CD14-positive monocyte (primary cell): ENCODE results near the gene ITGAX. TPM values are rescaled to one million over a fixed set of nuclear protein-coding genes. Genes with fewer than 3 reads are reported as not detected.

Source experiments
- DNase-seq, 3 donors: peaks; one replicate each; pipeline ENCODE4 v3.0.0-alpha.2; 2011 to 2022
- H2AFZ ChIP-seq: 2 replicates; pipeline ENCODE4 v1.6.0; 2012; ENCODE audit warnings: mild to moderate bottlenecking, low read depth, low read length, inconsistent platforms; ENCODE audit not compliant: insufficient read depth, poor library complexity, severe bottlenecking
- H3K27ac ChIP-seq, 2 donors: 1 replicate in 1 of 2; 2 replicates in 1 of 2; pipeline ENCODE4 v1.5.1; 2012 to 2013; ENCODE audit warnings: low read length in 2 of 2, control low read depth in 1 of 2, inconsistent platforms in 1 of 2, low read depth in 1 of 2, mild to moderate bottlenecking in 1 of 2
- H3K27me3 ChIP-seq, 2 donors: one replicate each; pipeline versions ENCODE4 v1.6.0 to v1.6.1; 2011 to 2013; ENCODE audit warnings: low read length in 2 of 2; ENCODE audit not compliant: control insufficient read depth in 2 of 2, insufficient read depth in 2 of 2
- H3K36me3 ChIP-seq, 2 donors: replicated peaks in 1 of 2; 1 replicate in 1 of 2; 2 replicates in 1 of 2; pipeline versions ENCODE4 v1.5.1 to v1.6.1; 2012 to 2013; ENCODE audit warnings: low read length in 2 of 2, control low read depth in 1 of 2, inconsistent platforms in 1 of 2, mild to moderate bottlenecking in 1 of 2; ENCODE audit not compliant: insufficient read depth in 2 of 2, control insufficient read depth in 1 of 2
- H3K4me1 ChIP-seq, 2 donors: 1 replicate in 1 of 2; 2 replicates in 1 of 2; pipeline versions ENCODE4 v1.5.1 to v1.6.1; 2012 to 2013; ENCODE audit warnings: low read length in 2 of 2, control low read depth in 1 of 2, inconsistent platforms in 1 of 2, mild to moderate bottlenecking in 1 of 2, moderate library complexity in 1 of 2; ENCODE audit not compliant: insufficient read depth in 2 of 2, control insufficient read depth in 1 of 2
- H3K4me2 ChIP-seq: replicated peaks from 2 replicates; pipeline ENCODE3; 2012; ENCODE audit warnings: low read length, moderate library complexity, mild to moderate bottlenecking; ENCODE audit not compliant: poor library complexity, severe bottlenecking; ENCODE audit errors: extremely low read depth
- H3K4me3 ChIP-seq, 3 experiments: fragments of 200-600 bp in 1 of 3; sonication (generic) in 1 of 3; replicated peaks in 1 of 3; 1 replicate in 2 of 3; 2 replicates in 1 of 3; pipeline ENCODE4 v1.5.1; 2011 to 2013; ENCODE audit warnings: low read length in 3 of 3, mild to moderate bottlenecking in 3 of 3, control low read depth in 2 of 3, low read depth in 2 of 3, inconsistent platforms in 1 of 3, moderate library complexity in 1 of 3
- H3K79me2 ChIP-seq: 2 replicates; pipeline ENCODE4 v1.6.0; 2012; ENCODE audit warnings: mild to moderate bottlenecking, control low read depth, inconsistent platforms, low read length, moderate library complexity; ENCODE audit not compliant: insufficient read depth
- H3K9ac ChIP-seq: 2 replicates; pipeline ENCODE4 v1.6.0; 2017; ENCODE audit warnings: low read length, mild to moderate bottlenecking; ENCODE audit not compliant: insufficient read depth, poor library complexity, severe bottlenecking
- H3K9me3 ChIP-seq, 2 donors: replicated peaks in 1 of 2; 1 replicate in 1 of 2; 2 replicates in 1 of 2; pipeline versions ENCODE4 v1.5.1 to v1.6.1; 2012 to 2013; ENCODE audit warnings: low read length in 2 of 2, control low read depth in 1 of 2; ENCODE audit not compliant: control insufficient read depth in 1 of 2, insufficient read depth in 1 of 2
- H4K20me1 ChIP-seq: 2 replicates; pipeline ENCODE4 v1.6.0; 2012; ENCODE audit warnings: mild to moderate bottlenecking, low read length, control low read depth, moderate library complexity; ENCODE audit not compliant: insufficient read depth
- H3K27ac Mint-ChIP-seq, 7 donors: one replicate each; pipeline ENCODE4 v1.8.0; 2020; ENCODE audit warnings: mild to moderate bottlenecking in 7 of 7, mixed read lengths in 7 of 7, moderate library complexity in 6 of 7, inconsistent platforms in 2 of 7
- H3K27me3 Mint-ChIP-seq, 3 donors: one replicate each; pipeline ENCODE4 v1.8.0; 2021 to 2022; ENCODE audit warnings: low read depth in 3 of 3, mild to moderate bottlenecking in 3 of 3, mixed read lengths in 3 of 3, moderate library complexity in 3 of 3, inconsistent platforms in 1 of 3
- H3K36me3 Mint-ChIP-seq, 2 donors: one replicate each; pipeline ENCODE4 v1.8.0; 2020; ENCODE audit warnings: mixed read lengths in 2 of 2, inconsistent platforms in 1 of 2, mild to moderate bottlenecking in 1 of 2
- H3K4me1 Mint-ChIP-seq: one replicate; pipeline ENCODE4 v1.8.0; 2020; ENCODE audit warnings: mild to moderate bottlenecking, mixed read lengths
- H3K4me3 Mint-ChIP-seq, 2 donors: one replicate each; pipeline ENCODE4 v1.8.0; 2020; ENCODE audit warnings: mild to moderate bottlenecking in 2 of 2, mixed read lengths in 2 of 2, moderate library complexity in 1 of 2
- H3K9me3 Mint-ChIP-seq, 7 donors: one replicate each; pipeline ENCODE4 v1.8.0; 2020 to 2022; ENCODE audit warnings: mixed read lengths in 7 of 7, mild to moderate bottlenecking in 6 of 7, moderate library complexity in 6 of 7, inconsistent platforms in 2 of 7
- WGBS: methylation state at CpG from one replicate; pipeline ENCODE4 v1.1.5; 2013; ENCODE audit warnings: missing lambda C conversion rate; ENCODE audit not compliant: insufficient coverage; 5-methylcytosine and 5-hydroxymethylcytosine counted together
- intact Hi-C, 2 donors: fragments of 100-400 bp; cut with micrococcal nuclease; formaldehyde crosslinking; loops; one replicate each; pipeline versions ENCODE4 v1.15.0 to v1.15.1; 2023
- polyA plus RNA-seq, 3 donors: library from polyadenylated mRNA; depleted of rRNA in 1 of 3; unstranded in 2 of 3; stranded (reverse) in 1 of 3; fragments of 300-500 nt in 2 of 3; fragments of >200 nt in 1 of 3; fragmentation: Illumina TruSeq in 2 of 3; gene quantifications; 1 replicate in 2 of 3; 2 replicates in 1 of 3; pipeline ENCODE4 v1.2.3, GENCODE V29; 2012 to 2021
- TF ChIP-seq, protein P1 (sequence below): fragments of 200-600 bp; IDR thresholded peaks from one replicate; pipeline ENCODE4 v1.8.0; 2022; ENCODE audit warnings: antibody characterized with exemption, mild to moderate bottlenecking

The ITGAX gene
- polyA plus RNA-seq, 3 donors, result 40.7 to 710 (median 71.3) TPM

- H3K79me2 ChIP-seq, result no peaks in the 10 kb centered on the region
- H4K20me1 ChIP-seq, result peaks cover 22% of the 10 kb centered on the region
- peaks cover 0 to 6% (median 0%) of the 10 kb centered on the region in 3 donors for H3K27me3 Mint-ChIP-seq
- no peak overlapping the region for H3K4me3 Mint-ChIP-seq
- H3K36me3 Mint-ChIP-seq, result peaks cover 31 to 44% of the 10 kb centered on the region in 2 donors
- no peaks in the 10 kb centered on the region for H3K27me3 ChIP-seq
- DNase-seq, result peak in 2 of 3 donors; percentile 47
- intact Hi-C loops, result loop anchor here in 1 of 2 donors (5.0 kb wide), 1 partner anchor 33 kb away; no protein-coding TSS in a partner anchor
- no peak overlapping the region for H3K4me2 ChIP-seq
- peaks cover 31 to 39% of the 10 kb centered on the region in 2 donors for H3K36me3 ChIP-seq
- no peak overlapping the region for H3K4me3 ChIP-seq
- no peaks in the 10 kb centered on the region for H3K9me3 ChIP-seq
- no peak overlapping the region for H3K27ac ChIP-seq
- 0% methylated on average over 1 of the region's 5 CpGs for WGBS
- H3K9ac ChIP-seq, result no peak overlapping the region
- H3K4me1 Mint-ChIP-seq, result peaks cover 28% of the 10 kb centered on the region
- TF ChIP-seq, protein P1, sequence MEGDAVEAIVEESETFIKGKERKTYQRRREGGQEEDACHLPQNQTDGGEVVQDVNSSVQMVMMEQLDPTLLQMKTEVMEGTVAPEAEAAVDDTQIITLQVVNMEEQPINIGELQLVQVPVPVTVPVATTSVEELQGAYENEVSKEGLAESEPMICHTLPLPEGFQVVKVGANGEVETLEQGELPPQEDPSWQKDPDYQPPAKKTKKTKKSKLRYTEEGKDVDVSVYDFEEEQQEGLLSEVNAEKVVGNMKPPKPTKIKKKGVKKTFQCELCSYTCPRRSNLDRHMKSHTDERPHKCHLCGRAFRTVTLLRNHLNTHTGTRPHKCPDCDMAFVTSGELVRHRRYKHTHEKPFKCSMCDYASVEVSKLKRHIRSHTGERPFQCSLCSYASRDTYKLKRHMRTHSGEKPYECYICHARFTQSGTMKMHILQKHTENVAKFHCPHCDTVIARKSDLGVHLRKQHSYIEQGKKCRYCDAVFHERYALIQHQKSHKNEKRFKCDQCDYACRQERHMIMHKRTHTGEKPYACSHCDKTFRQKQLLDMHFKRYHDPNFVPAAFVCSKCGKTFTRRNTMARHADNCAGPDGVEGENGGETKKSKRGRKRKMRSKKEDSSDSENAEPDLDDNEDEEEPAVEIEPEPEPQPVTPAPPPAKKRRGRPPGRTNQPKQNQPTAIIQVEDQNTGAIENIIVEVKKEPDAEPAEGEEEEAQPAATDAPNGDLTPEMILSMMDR, result peak; percentile 73
- H3K9me3 Mint-ChIP-seq, result peaks cover 0 to 8% (median 0%) of the 10 kb centered on the region in 7 donors
- no peak overlapping the region for H2AFZ ChIP-seq
- no peaks in the 10 kb centered on the region for H3K4me1 ChIP-seq
- H3K27ac Mint-ChIP-seq, result peak overlapping the region in 6 of 7 donors; percentile 6 to 83 (median 54)
Observed at GRCh38 chr16:31333686-31334649, 21.0 kb upstream of the ITGAX start.

DNA sequence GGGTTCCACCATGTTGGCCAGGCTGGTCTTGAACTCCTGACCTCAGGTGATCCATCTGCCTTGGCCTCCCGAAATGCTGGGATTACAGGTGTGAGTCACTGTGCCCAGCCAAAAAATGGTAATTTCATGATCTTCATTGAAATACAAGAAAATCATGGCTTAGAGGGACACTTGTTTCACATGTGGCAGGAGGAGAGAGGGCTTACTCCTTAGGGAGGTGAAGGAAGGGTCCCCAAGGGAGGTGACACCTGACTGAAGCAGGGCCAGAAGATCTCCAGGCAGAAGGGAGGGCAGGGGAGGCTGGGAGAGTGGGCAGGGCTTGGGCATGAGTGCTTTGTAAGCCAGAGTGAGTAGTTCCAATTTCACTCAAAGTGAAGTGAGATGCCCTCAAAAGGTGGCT is 20.0 kb upstream of the ITGAX start:
- no peaks in the 10 kb centered on the region for H3K27me3 ChIP-seq
- no peaks in the 10 kb centered on the region for H3K9me3 ChIP-seq
- Mint-ChIP-seq H3K36me3 (peaks cover 22 to 34% of the 10 kb centered on the region in 2 donors), H3K27ac (peak overlapping the region in 2 of 7 donors; percentile 66 to 68), H3K4me1 (peaks cover 30% of the 10 kb centered on the region), H3K9me3 (peaks cover 0 to 8% (median 0%) of the 10 kb centered on the region in 7 donors), H3K27me3 (peaks cover 0 to 6% (median 0%) of the 10 kb centered on the region in 3 donors), H3K4me3 (no peak overlapping the region)
- H3K4me1 ChIP-seq, result no peaks in the 10 kb centered on the region
- H3K4me3 ChIP-seq, result no peak overlapping the region
- no CpG with 5 or more reads among the region's 1 CpG for WGBS
- intact Hi-C loops, result loop anchor here in 1 of 2 donors (5.0 kb wide), 1 partner anchor 32 kb away; no protein-coding TSS in a partner anchor
- no peak overlapping the region for H2AFZ ChIP-seq
- DNase-seq, result no peak
- no peak overlapping the region for H3K27ac ChIP-seq
- TF ChIP-seq, protein P1, result no peak
- H4K20me1 ChIP-seq, result peaks cover 12% of the 10 kb centered on the region
- no peaks in the 10 kb centered on the region for H3K79me2 ChIP-seq
- no peak overlapping the region for H3K4me2 ChIP-seq
- peaks cover 21 to 29% of the 10 kb centered on the region in 2 donors for H3K36me3 ChIP-seq
- no peak overlapping the region for H3K9ac ChIP-seq
